H1 (cell line): ENCODE data around the gene MXD3. TPM values are rescaled to one million over a fixed set of nuclear protein-coding genes. Genes with fewer than 3 reads are reported as not detected.

Experiments used
- CBX8 ChIP-seq: fragments of 300-800, 300-1000 bp; sonication (generic); IDR thresholded peaks from 2 replicates; pipeline ENCODE4 v1.7.1; 2016; ENCODE audit warnings: low read depth, low read length, borderline replicate concordance
- CTBP2 ChIP-seq: IDR thresholded peaks from 2 replicates; pipeline ENCODE4 v1.7.0; 2011; ENCODE audit warnings: borderline replicate concordance, mild to moderate bottlenecking, moderate library complexity, mixed read lengths, low read length; ENCODE audit not compliant: insufficient read depth, insufficient read length
- EP300 ChIP-seq, 2 experiments: IDR thresholded peaks; 1 replicate in 1 of 2; 2 replicates in 1 of 2; pipeline ENCODE4 v1.6.1; 2011 to 2012; ENCODE audit warnings: low read depth in 2 of 2, low read length in 2 of 2, mild to moderate bottlenecking in 2 of 2, borderline replicate concordance in 1 of 2, inconsistent platforms in 1 of 2, moderate library complexity in 1 of 2
- EZH2 ChIP-seq: fragments of 200-600 bp; sonication (generic); IDR thresholded peaks from 2 replicates; pipeline ENCODE4 v1.7.1; 2012; ENCODE audit warnings: low read depth, mild to moderate bottlenecking, moderate library complexity, low read length, inconsistent platforms; ENCODE audit not compliant: severe bottlenecking
- KDM4A ChIP-seq: IDR thresholded peaks from one replicate; pipeline ENCODE4 v1.7.1; 2012; ENCODE audit warnings: low read depth, mild to moderate bottlenecking, moderate library complexity, low read length, inconsistent platforms; ENCODE audit not compliant: severe bottlenecking
- POLR2AphosphoS5 ChIP-seq: IDR thresholded peaks from 2 replicates; pipeline ENCODE4 v1.6.1; 2011; ENCODE audit warnings: low read depth, low read length
- RNF2 ChIP-seq: fragments of 200-900, 300-1000 bp; sonication (generic); IDR thresholded peaks from 2 replicates; pipeline ENCODE4 v1.7.1; 2016; ENCODE audit warnings: borderline replicate concordance, low read depth, mild to moderate bottlenecking, antibody characterized with exemption, low read length; ENCODE audit not compliant: poor library complexity, severe bottlenecking; ENCODE audit errors: missing control alignments
- SIN3A ChIP-seq, 2 experiments: IDR thresholded peaks in 1 of 2; conservative IDR thresholded peaks in 1 of 2; 2 replicates each; pipeline ENCODE4 v1.6.1; 2011 to 2012; ENCODE audit warnings: low read length in 2 of 2, improper control_type of control experiment in 1 of 2, low read depth in 1 of 2, mild to moderate bottlenecking in 1 of 2
- polyA plus RNA-seq, 7 experiments: library from polyadenylated mRNA; depleted of rRNA in 3 of 7; stranded (reverse) in 5 of 7; unstranded in 2 of 7; fragments of >200 nt in 5 of 7; fragments of 200-250 nt in 2 of 7; gene quantifications; 1 replicate in 5 of 7; 2 replicates in 1 of 7; 4 replicates in 1 of 7; pipeline versions ENCODE4 v1.2.1 to v1.2.3, GENCODE V29; 2011 to 2013; ENCODE audit warnings: missing spikeins in 2 of 7, mixed read lengths in 2 of 7
- total RNA-seq: library from RNA; stranded (reverse); fragmentation: NEBNext Ultra II Directional; extraction: Animal tissue kit (Norgen Biotek cat#: 25700); gene quantifications from 2 replicates; pipeline ENCODE4 v1.2.1, GENCODE V29; 2021

MXD3 gene
- total and polyA plus RNA-seq, 2 of the 8 experiments (the other 6 are each of a cell fraction or from before 2014, with no cell fraction given) = 6.5 to 7.7 TPM

GRCh38 chr5:177303121-177303924, 8.4 kb downstream of the MXD3 start, which contains the start of the genes PRELID1 and RAB24 (continued):
- TF ChIP-seq POLR2AphosphoS5 (no peak; the same call in none of the 2 replicates), CBX8 (no peak), KDM4A (peak; percentile 72), EP300 (IDR thresholded peaks at IDR 0.05; ENCODE audit: borderline replicate concordance in 1 of 2, low read depth in 2 of 2, low read length in 2 of 2) (no peak), RNF2 (no peak), CTBP2 (no peak), SIN3A (conservative IDR thresholded peaks at IDR 0.05 in 1 of 2, IDR thresholded peaks at IDR 0.05 in 1 of 2; ENCODE audit: low read depth in 1 of 2, low read length in 2 of 2) (peak; percentile 52 to 81; a peak in 2 of 4 replicates), EZH2 (no peak)
